GM19463 (cell line): ENCODE measurements around the gene SLC7A8.

Source experiments
- ATAC-seq: cut with Tn5 transposase; IDR thresholded peaks from one replicate; pipeline ENCODE4 v1.9.1; 2021; ENCODE audit warnings: mild to moderate bottlenecking, moderate library complexity; ENCODE audit not compliant: unreplicated experiment

Gene SLC7A8

GRCh38 chr14:23132970-23133369 lies 50.5 kb downstream of the SLC7A8 start:
- ATAC-seq, result no peak

GRCh38 chr14:23131482-23131881 lies 52.0 kb downstream of the SLC7A8 start:
- ATAC-seq, result no peak

- no peak for ATAC-seq
Measured at GRCh38 chr14:23130871-23131270, 52.6 kb downstream of the SLC7A8 start.

- no peak for ATAC-seq
Measured at GRCh38 chr14:23129759-23130316, 53.6 kb downstream of the SLC7A8 start.

GRCh38 chr14:23128969-23129758 lies 54.3 kb downstream of the SLC7A8 start:
- no peak for ATAC-seq

- ATAC-seq, result no peak
Measured at GRCh38 chr14:23127861-23128260, 55.6 kb downstream of the SLC7A8 start.

GRCh38 chr14:23126548-23127278 lies 56.7 kb downstream of the SLC7A8 start:
- ATAC-seq, result no peak

- no peak for ATAC-seq
Measured at GRCh38 chr14:23125933-23126524, 57.4 kb downstream of the SLC7A8 start.

- no peak for ATAC-seq
Measured at GRCh38 chr14:23125011-23125410, 58.4 kb downstream of the SLC7A8 start.

- no peak for ATAC-seq
Measured at GRCh38 chr14:23124337-23124954, 59.0 kb downstream of the SLC7A8 start.

GRCh38 chr14:23123419-23123818 lies 60.0 kb downstream of the SLC7A8 start:
- no peak for ATAC-seq

GRCh38 chr14:23122086-23122485 lies 61.4 kb downstream of the SLC7A8 start:
- no peak for ATAC-seq

GRCh38 chr14:23121361-23121771 lies 62.1 kb downstream of the SLC7A8 start:
- ATAC-seq, result peak; percentile 49

- peak; percentile 80 for ATAC-seq
Measured at GRCh38 chr14:23120541-23121251, 62.8 kb downstream of the SLC7A8 start.

GRCh38 chr14:23119363-23120327 lies 63.8 kb downstream of the SLC7A8 start:
- no peak for ATAC-seq

GRCh38 chr14:23118506-23119362 lies 64.7 kb downstream of the SLC7A8 start, which contains the start of gene CEBPE:
Gene CEBPE (minus strand): TSS chr14:23119255. CDS start chr14:23119091, 164 bp downstream.
- no peak for ATAC-seq

GRCh38 chr14:23117371-23118020 lies 66.0 kb downstream of the SLC7A8 start:
- no peak for ATAC-seq

GRCh38 chr14:23115918-23116317 lies 67.5 kb downstream of the SLC7A8 start:
- no peak for ATAC-seq
